HG02840 (cell line): ENCODE data around the gene PIK3R1.

ENCODE experiments used
- ATAC-seq: cut with Tn5 transposase; IDR thresholded peaks from one replicate; pipeline ENCODE4 v1.9.1; 2021; ENCODE audit warnings: mild to moderate bottlenecking, moderate library complexity, moderate number of reproducible peaks; ENCODE audit not compliant: unreplicated experiment, low FRiP score

PIK3R1 gene

DNA sequence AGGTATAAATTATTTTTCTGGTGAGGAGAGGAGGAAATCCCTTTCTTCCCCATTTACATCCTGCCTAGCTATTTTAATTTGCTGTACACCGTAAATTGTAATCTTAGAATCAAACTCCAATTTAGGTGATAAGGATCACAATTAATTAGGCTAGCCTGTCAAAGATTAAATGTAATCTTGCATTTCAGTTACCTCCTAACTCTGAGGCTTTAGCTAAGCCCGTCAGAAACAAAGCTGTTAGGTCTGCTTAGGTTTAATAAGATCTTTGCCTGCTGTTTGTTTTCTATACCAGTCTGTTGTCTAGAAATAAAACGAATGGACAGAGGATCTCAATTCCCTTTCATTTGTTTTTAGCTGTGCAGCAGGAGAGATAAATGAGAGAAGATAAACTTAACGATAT is 51.5 kb downstream of the PIK3R1 start:
- ATAC-seq = no peak

DNA sequence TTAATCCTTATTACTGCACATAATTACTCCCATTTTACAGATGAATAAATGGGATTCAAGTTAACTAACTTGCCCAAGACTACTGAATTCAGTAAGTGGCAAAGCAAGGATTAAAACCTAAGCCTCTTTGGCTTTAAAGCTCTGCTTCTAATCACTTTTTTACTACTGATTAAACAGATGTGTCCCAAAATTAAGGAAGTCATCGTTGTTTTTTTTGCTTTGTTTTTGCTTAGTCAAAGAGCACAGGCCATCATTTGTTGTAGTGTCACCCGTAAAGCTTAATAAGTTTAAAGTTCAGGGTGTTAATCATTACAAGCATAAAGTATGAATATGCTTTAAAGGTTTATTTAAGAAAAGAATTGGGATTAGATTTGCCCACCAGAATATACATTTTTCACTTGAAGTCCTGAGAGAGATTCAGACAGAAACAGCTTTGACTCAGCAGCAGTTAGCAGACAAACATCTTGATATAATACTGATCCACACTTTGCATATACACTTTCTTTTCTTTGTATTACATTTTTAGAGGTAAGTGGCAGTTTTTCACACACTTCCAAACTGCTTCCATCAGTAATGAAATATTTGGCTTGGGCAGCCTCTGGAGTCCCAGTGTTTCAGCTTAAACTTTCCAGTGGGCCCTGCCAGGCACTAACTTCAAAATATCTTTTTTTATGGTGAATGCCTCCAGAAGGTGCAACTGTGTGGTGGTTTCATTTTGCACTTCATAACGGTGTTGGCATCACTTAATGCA is 52.7 kb downstream of the PIK3R1 start:
- ATAC-seq = no peak

DNA sequence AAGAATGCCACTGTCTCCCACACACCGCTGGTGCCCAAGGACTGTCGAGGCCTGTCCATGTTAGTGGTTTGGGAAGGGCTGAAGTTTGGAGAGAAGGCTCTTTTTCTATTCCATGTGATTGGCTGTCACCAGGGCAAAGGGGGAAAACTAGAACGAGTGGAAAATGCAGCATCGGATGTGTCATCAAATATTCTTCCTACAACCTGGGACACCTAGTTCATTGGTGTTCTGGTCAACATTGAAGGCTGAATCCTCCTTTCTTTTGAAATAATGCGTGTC is 53.2 kb downstream of the PIK3R1 start:
- no peak for ATAC-seq

DNA sequence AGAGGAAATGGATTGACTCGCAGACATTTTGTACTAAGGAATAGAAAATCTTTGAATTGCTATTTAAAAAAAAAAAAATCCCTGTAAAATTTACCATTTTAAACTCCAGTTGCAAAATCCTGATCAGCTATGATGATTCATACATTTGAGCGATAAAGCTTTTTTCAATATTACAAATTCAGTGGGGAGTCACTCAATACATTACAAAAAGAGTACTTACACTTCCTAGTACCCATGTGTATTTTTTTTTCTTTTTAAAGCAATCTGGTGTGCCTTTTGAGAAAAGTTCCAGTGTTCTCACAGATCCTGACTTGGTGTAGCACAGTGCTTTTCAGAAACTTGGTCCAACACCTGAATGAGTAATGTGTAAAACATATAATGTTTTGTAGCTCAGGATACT is 54.3 kb downstream of the PIK3R1 start:
- ATAC-seq = no peak

DNA sequence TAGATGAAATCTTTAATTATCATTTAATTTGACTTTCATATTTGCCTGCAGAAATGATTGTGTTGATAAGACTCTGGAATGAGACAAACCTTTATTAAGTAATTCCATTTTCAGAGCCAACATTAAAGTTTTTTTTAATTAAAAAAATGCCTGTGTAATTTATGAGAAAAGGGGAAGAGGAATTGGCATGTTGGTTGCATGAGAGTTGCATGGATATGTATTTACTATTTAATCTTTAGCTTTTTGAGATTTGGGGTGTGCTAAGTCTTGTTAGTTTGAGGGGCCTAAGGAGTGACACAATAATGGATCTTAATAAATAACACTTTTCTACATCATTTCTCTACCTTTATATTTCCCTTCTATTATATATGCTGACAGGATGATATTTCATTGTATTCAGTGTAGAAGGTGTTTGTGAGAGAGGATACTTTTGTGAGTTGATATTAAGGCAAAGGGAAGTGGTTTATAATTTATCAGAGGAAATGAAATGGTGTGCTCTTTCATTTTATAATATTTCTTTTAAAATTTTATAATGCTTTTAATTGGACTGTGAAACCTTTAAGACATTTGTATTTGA is 54.9 kb downstream of the PIK3R1 start:
- ATAC-seq = no peak

DNA sequence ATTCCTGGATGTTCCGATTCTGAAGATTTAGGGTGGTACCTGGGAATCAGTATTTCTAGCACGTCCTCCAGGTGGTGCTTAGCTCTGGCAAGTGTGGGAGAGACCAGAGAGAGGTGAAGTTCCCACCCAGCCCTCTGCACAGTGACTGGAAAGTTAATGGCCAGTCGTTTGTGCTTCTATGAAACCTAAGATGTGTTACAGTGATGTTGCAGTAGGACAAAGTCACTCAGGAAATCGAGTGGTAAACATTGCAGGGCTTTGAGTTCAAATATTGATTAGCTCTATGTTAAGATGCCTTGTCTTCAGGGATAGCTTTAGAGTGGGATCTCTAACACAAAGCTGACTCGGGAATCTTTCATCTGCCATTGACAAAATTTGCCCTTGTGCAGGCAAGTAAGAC is 55.6 kb downstream of the PIK3R1 start:
- no peak for ATAC-seq

DNA sequence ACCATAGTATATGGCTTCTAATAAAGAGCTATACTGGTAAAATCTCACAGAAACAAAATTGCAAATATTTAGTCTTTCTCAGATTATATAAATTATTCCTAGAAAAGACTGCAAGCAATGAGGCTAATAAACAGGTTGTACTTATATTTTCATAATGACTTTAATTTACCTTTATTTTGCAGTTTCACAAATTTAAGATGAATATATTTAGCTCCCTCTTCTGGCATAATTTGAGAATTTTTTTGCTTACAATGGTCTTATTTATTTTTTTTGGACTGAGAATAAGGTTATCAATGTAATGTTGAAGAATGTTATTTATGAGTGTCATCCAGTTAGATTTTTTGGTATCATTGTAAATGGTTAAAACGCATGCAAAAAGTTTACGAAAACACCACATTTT is 56.7 kb downstream of the PIK3R1 start:
- ATAC-seq = no peak

DNA sequence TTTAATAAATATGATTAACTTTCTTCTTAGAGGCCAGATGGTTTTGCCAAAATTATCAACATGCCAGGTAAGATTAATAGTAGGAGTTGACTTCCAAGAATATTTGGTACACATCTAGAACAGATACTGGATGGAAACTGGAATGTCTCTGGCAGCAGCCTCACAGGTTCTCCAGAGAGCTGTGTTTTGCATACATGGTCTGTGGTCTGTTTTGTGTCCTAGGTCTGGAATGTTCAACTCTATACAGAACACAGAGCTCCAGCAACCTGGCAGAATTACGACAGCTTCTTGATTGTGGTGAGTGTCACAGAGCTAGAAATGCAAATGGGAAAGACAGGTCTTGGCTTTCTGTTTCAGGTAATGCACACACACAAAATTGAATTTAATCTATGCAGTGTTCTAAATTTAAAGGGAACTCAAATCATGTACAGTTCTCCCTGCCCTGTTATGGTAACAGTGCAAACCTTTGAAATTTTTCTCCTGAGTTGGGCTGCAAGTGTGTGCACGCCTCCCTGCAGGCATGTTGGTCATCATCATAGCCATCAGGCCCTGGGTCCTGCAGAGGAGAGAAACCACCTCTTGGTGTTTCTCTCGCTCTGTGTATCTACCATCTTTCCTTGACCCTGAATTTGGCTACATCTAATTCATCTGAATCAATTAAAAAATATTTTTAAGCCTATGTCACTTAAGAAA is 58.3 kb downstream of the PIK3R1 start:
- ATAC-seq = peak; percentile 49

DNA sequence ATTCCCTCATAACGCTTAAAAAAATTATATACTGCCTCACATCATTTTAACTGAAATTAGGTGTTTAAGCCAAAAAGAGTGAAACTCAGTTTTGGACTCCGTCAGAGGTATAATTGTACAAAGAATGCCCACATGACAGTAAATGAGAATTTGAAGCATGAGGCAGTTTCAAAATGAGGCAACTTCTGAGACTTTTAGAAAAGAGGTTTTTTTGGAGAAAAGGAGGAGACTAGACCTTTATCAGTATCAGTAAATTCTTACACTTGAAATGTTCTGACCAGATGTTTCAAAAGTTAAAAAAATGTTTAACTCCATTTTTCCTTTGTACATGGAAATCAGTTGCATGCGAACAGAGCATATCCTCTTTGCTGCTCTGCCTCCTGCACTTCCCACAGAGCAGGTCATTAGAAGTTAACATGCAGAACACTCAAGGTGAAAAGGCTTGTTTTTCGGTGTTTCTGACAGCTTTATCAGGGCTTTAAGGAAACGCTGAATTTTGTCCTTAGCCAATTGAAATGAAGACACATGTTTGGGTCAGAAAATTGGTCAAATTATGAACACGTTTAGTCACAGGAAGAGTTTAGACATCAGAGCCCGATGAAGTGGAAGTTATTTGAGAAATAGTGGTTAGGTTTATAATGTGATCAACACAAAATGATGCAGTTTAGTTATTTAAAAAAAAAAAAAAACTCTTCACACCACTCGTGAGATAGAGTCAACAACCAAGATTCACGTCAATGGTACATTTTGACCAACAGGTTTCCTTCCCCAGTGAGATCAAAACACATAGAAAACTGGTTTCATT is 59.5 kb downstream of the PIK3R1 start:
- peak; percentile 45 for ATAC-seq

DNA sequence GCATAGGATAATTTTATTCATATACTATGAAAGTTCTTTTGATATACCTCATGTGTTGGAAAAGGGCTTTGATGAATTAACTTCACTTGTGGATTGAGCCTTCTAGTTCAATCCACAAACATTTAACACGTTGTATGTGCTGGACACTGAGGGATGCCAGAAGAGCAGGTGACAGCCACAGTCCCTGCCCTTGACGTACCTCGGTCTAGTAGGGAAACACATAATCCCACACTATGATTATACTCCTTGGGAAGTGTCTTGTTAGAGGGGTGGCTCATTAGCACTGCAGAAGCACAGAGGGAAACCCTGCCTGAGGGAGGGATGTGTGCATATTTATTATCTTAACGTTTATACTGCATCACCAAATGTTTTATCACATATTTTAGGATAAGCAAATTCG is 61.2 kb downstream of the PIK3R1 start:
- ATAC-seq = no peak

DNA sequence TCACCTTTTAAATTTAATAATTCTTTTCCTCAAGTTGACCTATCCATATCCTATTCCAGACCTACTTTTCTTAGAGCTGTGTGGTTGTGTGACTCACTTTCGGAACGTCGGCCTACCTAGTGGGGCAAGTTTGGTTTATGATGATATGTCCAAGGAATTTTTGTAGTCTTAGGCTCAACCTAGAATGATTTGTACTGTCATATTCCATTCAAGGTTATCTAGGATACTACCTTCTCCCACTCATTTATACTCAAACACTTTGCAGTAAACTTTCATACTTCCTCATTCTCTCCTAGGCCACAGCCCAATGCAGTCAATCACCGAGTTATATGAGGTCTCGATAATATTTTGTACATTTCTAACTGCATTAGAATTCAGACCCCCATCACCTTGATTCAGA is 61.9 kb downstream of the PIK3R1 start:
- no peak for ATAC-seq

DNA sequence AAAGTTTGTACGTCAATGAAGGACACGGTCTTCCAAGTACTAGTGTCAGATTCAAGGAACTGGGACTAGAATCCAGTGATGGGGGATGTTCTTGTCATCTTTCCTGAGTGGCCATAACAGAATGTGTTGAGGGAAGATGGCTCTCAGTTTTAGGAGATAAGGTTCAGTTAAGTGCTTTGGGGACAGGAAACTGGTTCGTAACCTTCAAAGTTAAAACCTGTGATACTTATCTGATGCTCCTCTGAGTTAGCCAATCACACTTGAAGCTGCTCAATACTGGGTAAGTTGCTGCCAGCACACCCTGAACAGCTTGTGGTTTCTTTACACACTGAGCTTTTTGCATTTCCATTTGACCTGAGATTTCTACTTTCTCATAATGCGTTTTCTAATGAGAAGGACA is 64.4 kb downstream of the PIK3R1 start:
- no peak for ATAC-seq

DNA sequence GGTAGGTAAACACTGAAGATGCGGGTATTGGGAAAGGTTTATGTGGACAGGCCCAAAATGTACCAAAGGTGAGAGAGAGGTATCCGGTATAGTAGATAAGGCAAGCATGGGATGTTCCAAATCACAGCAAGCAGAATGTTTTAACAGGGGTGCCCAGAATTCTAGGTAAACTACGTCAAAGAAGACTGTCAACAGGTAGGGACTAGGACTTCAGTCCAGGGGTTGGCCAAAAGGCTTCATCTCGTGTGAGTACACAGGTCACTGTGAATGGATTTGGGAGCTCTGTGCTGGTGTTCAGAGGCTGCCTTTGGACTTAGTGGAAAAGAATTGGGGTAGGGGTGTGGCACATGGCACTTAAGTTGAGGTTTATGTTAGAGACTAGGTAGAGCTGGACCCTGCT is 66.4 kb downstream of the PIK3R1 start:
- no peak for ATAC-seq

DNA sequence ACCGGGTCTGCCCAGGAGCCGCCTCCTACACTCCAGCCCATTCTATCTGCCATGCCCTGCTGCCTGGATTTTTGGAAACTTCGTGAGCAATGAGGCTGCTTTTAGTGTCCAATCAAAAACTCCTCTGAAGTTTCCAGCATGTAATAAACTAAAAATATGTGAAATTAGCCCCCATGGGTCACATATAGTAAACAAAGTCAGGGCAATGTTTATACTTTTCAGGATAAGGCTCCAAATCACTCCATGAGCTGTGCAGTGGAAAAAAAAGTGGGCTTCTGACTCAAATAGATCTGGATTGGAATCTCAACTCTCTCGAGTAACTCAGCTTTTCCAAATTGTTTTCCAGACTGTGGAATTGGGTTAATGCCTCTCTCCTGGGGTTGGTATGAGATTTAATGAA is 68.2 kb downstream of the PIK3R1 start:
- ATAC-seq = no peak

DNA sequence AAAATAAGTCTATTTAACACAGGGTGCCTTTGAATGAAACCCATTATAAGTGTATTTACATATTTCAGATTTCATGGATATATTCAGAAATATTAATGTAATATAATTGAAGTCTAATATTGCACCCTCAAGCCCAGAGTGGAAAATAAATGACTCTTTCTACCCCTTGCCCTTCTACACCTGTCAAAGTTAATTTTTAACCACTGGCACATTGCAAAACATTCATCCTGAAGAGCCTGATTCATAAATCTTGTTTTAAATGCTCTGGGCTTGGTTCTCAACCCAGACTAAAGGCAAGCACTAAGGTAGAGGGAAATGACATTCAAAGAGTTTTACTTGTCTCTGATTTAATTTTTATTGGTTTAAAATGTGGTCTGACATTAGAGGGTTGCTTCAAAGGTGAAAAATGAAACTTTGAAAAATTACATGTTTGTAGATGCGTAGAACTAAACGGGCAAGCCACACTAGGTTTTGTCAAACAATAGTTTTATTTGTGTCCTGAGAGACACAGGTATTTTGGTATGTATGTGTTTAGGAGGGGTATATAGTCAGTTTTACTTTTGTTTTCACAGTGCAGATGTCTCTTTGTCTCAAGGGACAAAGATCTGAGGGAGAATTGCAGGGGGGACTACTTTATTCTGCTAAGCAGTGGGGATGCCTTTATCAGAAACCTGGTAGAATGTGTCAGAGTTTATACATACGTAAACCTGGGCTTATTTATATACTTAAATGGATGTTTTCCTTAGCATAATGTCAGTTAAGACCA is 69.7 kb downstream of the PIK3R1 start:
- ATAC-seq = peak; percentile 33

DNA sequence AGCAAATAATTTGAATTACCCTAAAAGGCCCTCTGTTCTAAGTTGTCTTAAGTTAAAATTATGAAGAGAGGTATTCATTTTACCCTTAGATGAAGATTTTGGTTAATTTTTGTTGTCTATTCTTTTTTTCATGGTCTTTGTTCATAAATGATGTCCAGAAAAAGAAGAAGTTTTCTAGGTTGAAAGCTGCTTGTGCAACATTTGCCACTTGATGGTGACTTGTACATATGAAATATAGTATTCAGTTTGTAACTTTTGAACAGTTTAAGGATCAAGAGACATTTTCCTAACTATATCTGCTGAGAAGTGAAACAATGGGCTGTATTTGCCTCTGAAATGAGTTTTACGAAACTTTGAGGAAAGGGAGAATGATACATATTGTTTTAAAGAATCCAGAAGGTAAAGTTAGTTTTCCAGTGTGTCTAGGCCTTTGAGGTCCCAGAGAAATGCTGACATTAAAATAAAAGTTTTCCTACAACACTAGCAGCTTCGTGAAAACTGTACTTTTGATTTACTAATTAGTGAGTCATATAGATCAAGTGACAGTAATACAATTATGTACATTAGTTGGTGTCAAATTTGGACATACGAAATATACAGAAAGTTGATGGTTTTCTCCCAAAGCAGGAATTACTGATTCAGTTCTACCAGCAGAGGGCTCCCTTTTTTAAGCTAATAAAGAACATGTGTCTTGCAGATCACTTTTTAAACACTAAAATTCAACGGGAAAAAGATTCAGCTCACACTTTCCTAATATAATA is 70.5 kb downstream of the PIK3R1 start:
- no peak for ATAC-seq

DNA sequence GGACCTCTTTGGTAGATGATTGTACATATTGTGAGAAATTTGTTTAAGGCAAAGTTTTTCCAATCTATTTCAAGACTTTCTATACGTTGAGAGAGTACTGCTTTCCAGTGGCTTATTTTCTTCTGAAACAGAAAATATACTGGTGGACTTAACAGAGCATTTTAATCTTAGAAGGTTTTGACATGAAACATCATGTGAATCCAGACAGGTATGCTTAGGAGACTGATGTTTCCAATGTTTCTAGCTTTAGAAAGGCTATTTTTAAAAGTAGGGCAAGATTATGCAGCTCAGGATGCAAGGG is 71.0 kb downstream of the PIK3R1 start:
- no peak for ATAC-seq

DNA sequence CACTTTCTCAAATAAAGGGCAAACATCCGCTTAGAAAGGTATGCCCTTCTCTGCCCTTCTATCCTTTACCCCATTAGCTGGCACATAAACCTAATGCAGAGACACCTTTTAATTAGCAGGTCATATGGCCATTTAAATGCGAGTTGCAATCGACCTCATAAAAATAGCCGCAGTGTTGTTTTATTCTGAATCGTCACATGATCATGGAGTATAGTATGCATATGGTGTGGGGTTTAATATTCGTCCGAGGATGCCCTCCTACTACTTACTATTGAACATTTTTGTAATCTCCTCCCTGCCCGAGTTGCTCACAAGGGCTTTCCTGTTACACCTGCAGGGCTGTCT is 72.0 kb downstream of the PIK3R1 start:
- ATAC-seq = no peak

DNA sequence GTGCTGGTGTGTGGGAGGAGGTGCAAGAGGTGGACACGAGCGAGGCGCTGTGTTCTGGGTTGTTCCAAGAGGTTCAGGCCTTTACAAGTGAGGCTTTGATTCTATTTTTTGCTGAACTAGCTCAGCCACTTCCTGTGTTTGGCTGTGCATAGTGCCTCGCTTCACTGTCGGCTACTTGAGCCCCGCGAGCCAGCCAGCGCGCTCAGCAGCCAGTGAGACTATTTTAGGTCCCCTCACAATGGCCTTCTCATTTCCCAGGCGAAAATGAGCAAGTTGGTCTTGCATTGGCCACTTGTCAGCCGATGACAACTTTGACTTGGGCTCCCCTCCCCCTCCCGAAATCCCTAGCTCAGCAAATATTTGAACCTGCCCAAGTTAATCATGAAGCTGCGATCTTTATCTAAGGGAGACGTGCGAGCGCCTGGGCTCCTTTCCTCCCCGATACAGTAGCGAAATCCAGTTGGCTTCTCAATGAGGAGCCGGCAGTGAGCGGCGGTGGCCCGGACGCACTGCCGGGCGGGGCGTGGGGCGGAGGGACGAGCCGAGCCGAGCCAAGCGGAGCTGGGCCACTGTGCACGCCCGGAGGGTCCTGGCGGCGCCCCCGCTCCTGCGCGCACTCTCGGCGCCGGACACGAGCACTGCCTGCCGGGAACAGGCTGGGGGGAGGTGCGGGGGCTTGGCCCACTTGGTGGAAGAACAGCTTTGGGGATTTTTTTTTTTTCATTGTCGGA is 72.6 kb downstream of the PIK3R1 start:
- peak; percentile 75 for ATAC-seq
